Heart left ventricle (tissue), 16 donors: ENCODE measurements around the gene ABTB2. TPM values are rescaled to one million over a fixed set of nuclear protein-coding genes. Genes with fewer than 3 reads are reported as not detected.
A peak's percentile ranks its signal among the peaks of the same experiment; 100 is the strongest.

ENCODE experiments used
- ATAC-seq, 4 donors: fragments of 200-7000 bp; cut with Tn5 transposase; one replicate each; pipeline ENCODE4 v1.9.1; 2020 to 2022; ENCODE audit warnings: moderate library complexity in 4 of 4, mild to moderate bottlenecking in 3 of 4, moderate number of reproducible peaks in 1 of 4
- DNase-seq, 5 donors: peaks; one replicate each; pipeline ENCODE4 v3.0.0-alpha.2; 2020
- H3K27ac ChIP-seq, 12 donors: fragments of 200-600 bp; sonication (generic) in 4 of 12; one replicate each; pipeline versions ENCODE4 v1.5.0 to v1.8.0; 2016 to 2022; ENCODE audit warnings: mild to moderate bottlenecking in 2 of 12
- H3K27me3 ChIP-seq, 9 donors: fragments of 200-600 bp; sonication (generic) in 2 of 9; one replicate each; pipeline versions ENCODE4 v1.5.1 to v1.8.0; 2016 to 2022; ENCODE audit warnings: mild to moderate bottlenecking in 3 of 9
- H3K36me3 ChIP-seq, 9 donors: fragments of 200-600 bp; sonication (generic) in 2 of 9; one replicate each; pipeline versions ENCODE4 v1.5.0 to v1.8.0; 2018 to 2022; ENCODE audit warnings: mild to moderate bottlenecking in 2 of 9
- H3K4me1 ChIP-seq, 12 donors: fragments of 200-600 bp; sonication (generic) in 4 of 12; one replicate each; pipeline versions ENCODE4 v1.5.0 to v1.8.0; 2016 to 2022; ENCODE audit warnings: mild to moderate bottlenecking in 3 of 12
- H3K4me3 ChIP-seq, 12 donors: fragments of 200-600 bp; sonication (generic) in 4 of 12; one replicate each; pipeline versions ENCODE4 v1.5.0 to v1.8.0; 2017 to 2022; ENCODE audit warnings: mild to moderate bottlenecking in 9 of 12, moderate library complexity in 4 of 12
- H3K9me3 ChIP-seq, 12 donors: fragments of 200-600 bp; sonication (generic) in 4 of 12; one replicate each; pipeline versions ENCODE4 v1.5.0 to v1.8.0; 2016 to 2022; ENCODE audit warnings: mild to moderate bottlenecking in 1 of 12
- POLR2A ChIP-seq, 2 donors: fragments of 450-650 bp; IDR thresholded peaks; one replicate each; pipeline ENCODE4 v1.6.1; 2017; ENCODE audit warnings: antibody characterized with exemption in 2 of 2, mild to moderate bottlenecking in 2 of 2, moderate library complexity in 2 of 2
- WGBS, 4 donors: extraction: QIAGEN DNeasy Blood & Tissue Kit in 2 of 4; methylation state at CpG; one replicate each; pipeline versions ENCODE4 v1.1.5 to v1.1.7; 2013 to 2018; 5-methylcytosine and 5-hydroxymethylcytosine counted together
- intact Hi-C, 10 donors: fragments of 100-400 bp; cut with DNase I; formaldehyde crosslinking; loops; one replicate each; pipeline versions ENCODE4 v1.11.1 to v1.14.2; 2022
- polyA plus RNA-seq, 2 donors: library from polyadenylated mRNA; stranded (reverse); fragments of 200-250 nt; gene quantifications; one replicate each; pipeline ENCODE4 v1.2.3, GENCODE V29; 2013
- total RNA-seq, 9 donors: library from RNA; depleted of rRNA in 2 of 9; stranded (reverse); fragments of >200 nt in 2 of 9; fragmentation: NEBNext Ultra II Directional in 3 of 9; extraction: Animal tissue kit (Norgen Biotek cat#: 25700) in 3 of 9; gene quantifications; one replicate each; pipeline versions ENCODE4 v1.1.0 to v1.2.4, GENCODE V29; 2016 to 2023
- TF ChIP-seq, protein P1 (sequence below), 12 donors: fragments of 200-600 bp; sonication (generic) in 4 of 12; IDR thresholded peaks; one replicate each; pipeline versions ENCODE4 v1.5.0 to v1.8.0; 2018 to 2022; ENCODE audit warnings: antibody characterized with exemption in 12 of 12, mild to moderate bottlenecking in 5 of 12
- donor health status: ischemic (EF 13 %, LVEDD 7.1; RV severe dilation, severe dysfunction).
- donor health status: healthy with polysubstance abuse.
- donor health status: DM: no; HTN: yes; CAD: no.
- donor health status: DM: no; HTN: no; CAD: no.
- donor health status: ischemic (EF 25% LVEDD 6.9; RV normal size, moderate dysfunction).
- donor health status: ischemic (EF 25% LVEDD 5.7; RV mildly dilated, moderate dysfunction).
- donor health status: healthy.
- donor health status: DM: yes; HTN: yes; CAD: no.
- donor health status: ischemic (EF 35%, LVEDD 5.7; RV mildly dilated, moderate dysfunction).
- donor health status: nonischemic (EF 11% LVEDD 7.7; RV severe dilation, severe dysfunction).
- donor health status: DM: yes; HTN: yes; CAD: no.
- donor health status: PGD.
- donor health status: ischemic (EF 29% LVEDD 5.4; RV normal size, mild dysfunction).
- donor health status: nonischemic (EF 23%, LVEDD 6.1; RV moderate dilation, normal function).

ABTB2 gene
- total and polyA plus RNA-seq, 11 donors, result 3.3 to 27.1 (median 12.5) TPM

DNA sequence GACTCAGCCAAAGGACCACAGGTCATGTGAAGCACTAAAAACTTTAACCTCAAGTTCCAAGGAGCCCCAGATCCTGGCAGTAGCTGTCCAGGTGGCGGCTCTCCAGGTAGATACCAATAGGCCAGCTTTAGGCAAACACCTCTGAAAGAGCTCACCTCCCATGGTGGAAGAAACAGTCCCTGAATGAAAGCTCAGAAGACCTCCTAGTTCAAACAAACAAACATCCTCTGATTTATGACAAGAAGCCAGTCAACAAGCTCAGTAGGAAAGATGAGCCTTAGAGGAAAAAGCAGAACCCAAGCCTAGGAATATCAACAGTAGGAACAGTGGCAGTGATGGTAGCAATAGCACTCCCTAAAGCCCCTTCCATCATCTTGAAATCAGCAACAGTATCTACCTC lies 17.2 kb downstream of the ABTB2 start:
- no peak overlapping the region for H3K27ac ChIP-seq
- DNase-seq (no peak), ATAC-seq (no peak)
- intact Hi-C loops, result no loop called here
- H3K4me3 ChIP-seq, result no peak overlapping the region
- TF ChIP-seq, protein P1, sequence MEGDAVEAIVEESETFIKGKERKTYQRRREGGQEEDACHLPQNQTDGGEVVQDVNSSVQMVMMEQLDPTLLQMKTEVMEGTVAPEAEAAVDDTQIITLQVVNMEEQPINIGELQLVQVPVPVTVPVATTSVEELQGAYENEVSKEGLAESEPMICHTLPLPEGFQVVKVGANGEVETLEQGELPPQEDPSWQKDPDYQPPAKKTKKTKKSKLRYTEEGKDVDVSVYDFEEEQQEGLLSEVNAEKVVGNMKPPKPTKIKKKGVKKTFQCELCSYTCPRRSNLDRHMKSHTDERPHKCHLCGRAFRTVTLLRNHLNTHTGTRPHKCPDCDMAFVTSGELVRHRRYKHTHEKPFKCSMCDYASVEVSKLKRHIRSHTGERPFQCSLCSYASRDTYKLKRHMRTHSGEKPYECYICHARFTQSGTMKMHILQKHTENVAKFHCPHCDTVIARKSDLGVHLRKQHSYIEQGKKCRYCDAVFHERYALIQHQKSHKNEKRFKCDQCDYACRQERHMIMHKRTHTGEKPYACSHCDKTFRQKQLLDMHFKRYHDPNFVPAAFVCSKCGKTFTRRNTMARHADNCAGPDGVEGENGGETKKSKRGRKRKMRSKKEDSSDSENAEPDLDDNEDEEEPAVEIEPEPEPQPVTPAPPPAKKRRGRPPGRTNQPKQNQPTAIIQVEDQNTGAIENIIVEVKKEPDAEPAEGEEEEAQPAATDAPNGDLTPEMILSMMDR (IDR thresholded peaks at IDR 0.05), result no peak
- TF ChIP-seq POLR2A (IDR thresholded peaks at IDR 0.05), result no peak
- no peaks in the 10 kb centered on the region for H3K9me3 ChIP-seq
- H3K4me1 ChIP-seq, result peaks cover 0 to 47% (median 28%) of the 10 kb centered on the region in 12 donors
- H3K36me3 ChIP-seq, result no peaks in the 10 kb centered on the region
- H3K27me3 ChIP-seq, result no peaks in the 10 kb centered on the region
- WGBS, 4 donors, result 83 to 100% (median 90%) methylated on average over 1 of the region's 1 CpG

GRCh38 chr11:34339149-34340064 lies 18.4 kb downstream of the ABTB2 start:
- 75 to 89% (median 78%) methylated on average over 7 of the region's 7 CpGs for WGBS, 4 donors
- TF ChIP-seq, protein P1 (IDR thresholded peaks at IDR 0.05), result no peak
- no peak for TF ChIP-seq POLR2A (IDR thresholded peaks at IDR 0.05)
- intact Hi-C loops, result no loop called here
- DNase-seq (no peak), ATAC-seq (peak in 1 of 4 donors; percentile 38)
- no peaks in the 10 kb centered on the region for H3K36me3 ChIP-seq
- peaks cover 0 to 34% (median 18%) of the 10 kb centered on the region in 12 donors for H3K4me1 ChIP-seq
- H3K4me3 ChIP-seq, result no peak overlapping the region
- no peaks in the 10 kb centered on the region for H3K27me3 ChIP-seq
- H3K27ac ChIP-seq, result no peak overlapping the region
- no peaks in the 10 kb centered on the region for H3K9me3 ChIP-seq

DNA sequence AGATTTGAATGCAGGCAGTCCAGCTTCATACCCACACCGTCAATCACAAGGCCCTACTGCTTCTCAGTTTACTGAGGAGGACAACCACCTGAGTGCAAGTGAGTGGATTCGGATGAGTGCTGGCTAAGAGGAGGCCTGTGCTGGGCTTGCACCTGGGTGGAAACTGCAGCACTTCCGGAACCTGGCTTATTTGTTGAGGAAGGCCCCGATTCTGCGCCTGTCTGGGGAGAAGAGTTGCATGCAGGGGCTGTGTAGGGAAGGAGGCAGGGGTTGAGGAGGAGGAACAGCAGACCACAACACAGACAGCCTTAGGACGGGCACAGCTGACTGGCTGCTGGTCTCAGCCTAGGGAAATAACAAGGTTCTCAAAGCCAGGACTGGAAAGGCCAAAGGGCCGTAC lies 20.8 kb downstream of the ABTB2 start:
- 90 to 91% (median 91%) methylated on average over 7 of the region's 7 CpGs for WGBS, 4 donors
- intact Hi-C loops, result no loop called here
- ATAC-seq, result no peak

DNA sequence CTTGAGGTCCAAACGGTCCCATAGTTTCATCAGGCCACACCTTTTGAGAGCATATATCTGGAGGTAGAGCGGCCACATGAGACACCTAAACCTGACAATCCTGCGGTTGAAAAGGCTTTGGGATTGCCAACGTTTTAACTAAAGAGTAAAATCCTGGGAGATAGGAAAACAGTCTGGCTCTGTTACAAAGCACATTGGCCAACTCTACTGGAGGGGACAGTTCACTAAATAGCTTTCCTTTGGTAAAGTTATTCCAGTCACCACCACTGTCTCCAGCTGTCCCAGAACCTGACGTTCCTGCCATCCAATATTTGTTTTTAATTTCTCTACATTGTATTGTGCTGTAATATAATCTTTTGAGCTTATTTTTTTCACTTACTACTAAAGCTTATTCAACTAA lies 22.0 kb downstream of the ABTB2 start:
- 70 to 80% (median 78%) methylated on average over 5 of the region's 5 CpGs for WGBS, 4 donors
- TF ChIP-seq, protein P1 (IDR thresholded peaks at IDR 0.05), result no peak
- no peak for TF ChIP-seq POLR2A (IDR thresholded peaks at IDR 0.05)
- H3K4me1 ChIP-seq, result peaks cover 0 to 25% (median 9%) of the 10 kb centered on the region in 12 donors
- H3K9me3 ChIP-seq, result no peaks in the 10 kb centered on the region
- ATAC-seq, result no peak
- no peak overlapping the region for H3K27ac ChIP-seq
- H3K27me3 ChIP-seq, result no peaks in the 10 kb centered on the region
- no peak overlapping the region for H3K4me3 ChIP-seq
- DNase-seq, result no peak
- intact Hi-C loops, result no loop called here
- H3K36me3 ChIP-seq, result no peaks in the 10 kb centered on the region

More for the DNA sequence above, 20.8 kb downstream of the ABTB2 start:
- H3K9me3 ChIP-seq, result no peaks in the 10 kb centered on the region
- H3K27me3 ChIP-seq, result no peaks in the 10 kb centered on the region
- TF ChIP-seq POLR2A (IDR thresholded peaks at IDR 0.05), result no peak
- TF ChIP-seq, protein P1 (IDR thresholded peaks at IDR 0.05), result no peak
- H3K36me3 ChIP-seq, result no peaks in the 10 kb centered on the region
- peaks cover 0 to 23% (median 5%) of the 10 kb centered on the region in 12 donors for H3K4me1 ChIP-seq
- H3K4me3 ChIP-seq, result no peak overlapping the region
- H3K27ac ChIP-seq, result no peak overlapping the region
- DNase-seq, result no peak
